ENCODE results near the gene SETBP1. TPM values are rescaled to one million over a fixed set of nuclear protein-coding genes. Genes with fewer than 3 reads are reported as not detected.

Gene SETBP1
- total and polyA plus RNA-seq, 9 of the 15 experiments (the other 6 are each of a cell fraction or from before 2014, with no cell fraction given) = under 0.01 to 0.13 (median 0.04) TPM

DNA sequence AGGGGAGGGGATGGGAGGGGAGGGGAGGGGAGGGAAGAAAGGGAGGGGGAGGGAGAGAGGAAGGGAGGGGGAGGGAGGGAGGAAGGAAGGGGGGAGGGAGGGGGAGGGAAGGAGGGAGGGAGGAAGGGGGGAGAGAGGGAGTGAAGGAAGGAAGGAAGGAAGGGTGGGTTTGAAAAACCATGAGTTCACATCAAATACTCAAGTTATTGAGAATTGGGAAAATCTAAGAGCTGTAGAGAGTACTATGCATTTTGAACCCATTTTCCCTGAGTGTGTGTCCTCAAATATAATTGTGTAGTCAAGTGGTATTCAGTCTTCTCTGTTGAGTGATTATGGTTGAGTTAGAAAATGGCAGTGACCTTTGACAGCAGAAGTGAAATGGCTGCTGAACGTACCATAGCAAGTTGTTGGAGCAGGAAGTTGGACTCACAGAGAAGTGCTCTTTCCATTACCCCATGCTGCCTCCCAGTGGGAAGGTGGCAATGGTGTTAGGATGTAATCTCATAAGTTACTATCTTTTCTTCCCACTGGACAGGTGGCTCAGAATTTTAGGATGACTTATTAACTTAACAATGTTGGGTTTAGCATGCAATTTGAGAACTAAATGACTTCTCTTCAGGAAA is 214.6 kb downstream of the SETBP1 start (continued):
- TF ChIP-seq ZNF124 (CRISPR knock-in tag; IDR thresholded peaks at IDR 0.05) (no peak), TCF7 (IDR thresholded peaks at IDR 0.05; ENCODE audit: borderline replicate concordance) (no peak), GTF2F1 (IDR thresholded peaks at IDR 0.05; ENCODE audit: low read depth, low read length) (no peak), KDM4B (IDR thresholded peaks at IDR 0.05; ENCODE audit: borderline replicate concordance in 2 of 2, low read depth in 1 of 2) (no peak), CREBBP (IDR thresholded peaks at IDR 0.05; ENCODE audit: low read depth, low read length) (no peak), ZFP1 (CRISPR knock-in tag; IDR thresholded peaks at IDR 0.05) (no peak), RB1 (IDR thresholded peaks at IDR 0.05; ENCODE audit: low read depth) (no peak), PHTF2 (CRISPR knock-in tag; IDR thresholded peaks at IDR 0.05) (no peak), NR2C2 (CRISPR knock-in tag; IDR thresholded peaks at IDR 0.05) (no peak), NR2C2 (tag; IDR thresholded peaks at IDR 0.05) (0 out of 2 replicates have a peak, but pooled peaks have one; percentile 32), NR2C1 (IDR thresholded peaks at IDR 0.05) (no peak), NR2C1 (tag; IDR thresholded peaks at IDR 0.05) (peak; percentile 64), ZNF217 (CRISPR knock-in tag; IDR thresholded peaks at IDR 0.05) (no peak), STAT5A (IDR thresholded peaks at IDR 0.05; ENCODE audit: borderline replicate concordance, low read length) (no peak), FIP1L1 (IDR thresholded peaks at IDR 0.05; ENCODE audit: low read depth, low read length, poor library complexity, severe bottlenecking) (no peak)
- TF ChIP-seq, protein P1, sequence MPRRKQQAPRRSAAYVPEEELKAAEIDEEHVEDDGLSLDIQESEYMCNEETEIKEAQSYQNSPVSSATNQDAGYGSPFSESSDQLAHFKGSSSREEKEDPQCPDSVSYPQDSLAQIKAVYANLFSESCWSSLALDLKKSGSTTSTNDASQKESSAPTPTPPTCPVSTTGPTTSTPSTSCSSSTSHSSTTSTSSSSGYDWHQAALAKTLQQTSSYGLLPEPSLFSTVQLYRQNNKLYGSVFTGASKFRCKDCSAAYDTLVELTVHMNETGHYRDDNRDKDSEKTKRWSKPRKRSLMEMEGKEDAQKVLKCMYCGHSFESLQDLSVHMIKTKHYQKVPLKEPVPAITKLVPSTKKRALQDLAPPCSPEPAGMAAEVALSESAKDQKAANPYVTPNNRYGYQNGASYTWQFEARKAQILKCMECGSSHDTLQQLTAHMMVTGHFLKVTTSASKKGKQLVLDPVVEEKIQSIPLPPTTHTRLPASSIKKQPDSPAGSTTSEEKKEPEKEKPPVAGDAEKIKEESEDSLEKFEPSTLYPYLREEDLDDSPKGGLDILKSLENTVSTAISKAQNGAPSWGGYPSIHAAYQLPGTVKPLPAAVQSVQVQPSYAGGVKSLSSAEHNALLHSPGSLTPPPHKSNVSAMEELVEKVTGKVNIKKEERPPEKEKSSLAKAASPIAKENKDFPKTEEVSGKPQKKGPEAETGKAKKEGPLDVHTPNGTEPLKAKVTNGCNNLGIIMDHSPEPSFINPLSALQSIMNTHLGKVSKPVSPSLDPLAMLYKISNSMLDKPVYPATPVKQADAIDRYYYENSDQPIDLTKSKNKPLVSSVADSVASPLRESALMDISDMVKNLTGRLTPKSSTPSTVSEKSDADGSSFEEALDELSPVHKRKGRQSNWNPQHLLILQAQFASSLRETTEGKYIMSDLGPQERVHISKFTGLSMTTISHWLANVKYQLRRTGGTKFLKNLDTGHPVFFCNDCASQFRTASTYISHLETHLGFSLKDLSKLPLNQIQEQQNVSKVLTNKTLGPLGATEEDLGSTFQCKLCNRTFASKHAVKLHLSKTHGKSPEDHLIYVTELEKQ (CRISPR knock-in tag; IDR thresholded peaks at IDR 0.05) = no peak
- TF ChIP-seq, protein P2, sequence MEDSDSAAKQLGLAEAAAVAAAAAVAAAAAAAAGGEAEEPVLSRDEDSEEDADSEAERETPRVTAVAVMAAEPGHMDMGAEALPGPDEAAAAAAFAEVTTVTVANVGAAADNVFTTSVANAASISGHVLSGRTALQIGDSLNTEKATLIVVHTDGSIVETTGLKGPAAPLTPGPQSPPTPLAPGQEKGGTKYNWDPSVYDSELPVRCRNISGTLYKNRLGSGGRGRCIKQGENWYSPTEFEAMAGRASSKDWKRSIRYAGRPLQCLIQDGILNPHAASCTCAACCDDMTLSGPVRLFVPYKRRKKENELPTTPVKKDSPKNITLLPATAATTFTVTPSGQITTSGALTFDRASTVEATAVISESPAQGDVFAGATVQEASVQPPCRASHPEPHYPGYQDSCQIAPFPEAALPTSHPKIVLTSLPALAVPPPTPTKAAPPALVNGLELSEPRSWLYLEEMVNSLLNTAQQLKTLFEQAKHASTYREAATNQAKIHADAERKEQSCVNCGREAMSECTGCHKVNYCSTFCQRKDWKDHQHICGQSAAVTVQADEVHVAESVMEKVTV (CRISPR knock-in tag; IDR thresholded peaks at IDR 0.05) = 0 out of 2 replicates have a peak, but pooled peaks have one; percentile 16
- TF ChIP-seq, protein P3, sequence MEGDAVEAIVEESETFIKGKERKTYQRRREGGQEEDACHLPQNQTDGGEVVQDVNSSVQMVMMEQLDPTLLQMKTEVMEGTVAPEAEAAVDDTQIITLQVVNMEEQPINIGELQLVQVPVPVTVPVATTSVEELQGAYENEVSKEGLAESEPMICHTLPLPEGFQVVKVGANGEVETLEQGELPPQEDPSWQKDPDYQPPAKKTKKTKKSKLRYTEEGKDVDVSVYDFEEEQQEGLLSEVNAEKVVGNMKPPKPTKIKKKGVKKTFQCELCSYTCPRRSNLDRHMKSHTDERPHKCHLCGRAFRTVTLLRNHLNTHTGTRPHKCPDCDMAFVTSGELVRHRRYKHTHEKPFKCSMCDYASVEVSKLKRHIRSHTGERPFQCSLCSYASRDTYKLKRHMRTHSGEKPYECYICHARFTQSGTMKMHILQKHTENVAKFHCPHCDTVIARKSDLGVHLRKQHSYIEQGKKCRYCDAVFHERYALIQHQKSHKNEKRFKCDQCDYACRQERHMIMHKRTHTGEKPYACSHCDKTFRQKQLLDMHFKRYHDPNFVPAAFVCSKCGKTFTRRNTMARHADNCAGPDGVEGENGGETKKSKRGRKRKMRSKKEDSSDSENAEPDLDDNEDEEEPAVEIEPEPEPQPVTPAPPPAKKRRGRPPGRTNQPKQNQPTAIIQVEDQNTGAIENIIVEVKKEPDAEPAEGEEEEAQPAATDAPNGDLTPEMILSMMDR (IDR thresholded peaks at IDR 0.05 in 2 of 3, conservative IDR thresholded peaks at IDR 0.05 in 1 of 3; ENCODE audit: insufficient read depth in 2 of 3, low read depth in 1 of 3, low read length in 3 of 3) = peak; percentile 17 to 50 (median 43); a peak in 2 of 6 replicates
- TF ChIP-seq, protein P4, sequence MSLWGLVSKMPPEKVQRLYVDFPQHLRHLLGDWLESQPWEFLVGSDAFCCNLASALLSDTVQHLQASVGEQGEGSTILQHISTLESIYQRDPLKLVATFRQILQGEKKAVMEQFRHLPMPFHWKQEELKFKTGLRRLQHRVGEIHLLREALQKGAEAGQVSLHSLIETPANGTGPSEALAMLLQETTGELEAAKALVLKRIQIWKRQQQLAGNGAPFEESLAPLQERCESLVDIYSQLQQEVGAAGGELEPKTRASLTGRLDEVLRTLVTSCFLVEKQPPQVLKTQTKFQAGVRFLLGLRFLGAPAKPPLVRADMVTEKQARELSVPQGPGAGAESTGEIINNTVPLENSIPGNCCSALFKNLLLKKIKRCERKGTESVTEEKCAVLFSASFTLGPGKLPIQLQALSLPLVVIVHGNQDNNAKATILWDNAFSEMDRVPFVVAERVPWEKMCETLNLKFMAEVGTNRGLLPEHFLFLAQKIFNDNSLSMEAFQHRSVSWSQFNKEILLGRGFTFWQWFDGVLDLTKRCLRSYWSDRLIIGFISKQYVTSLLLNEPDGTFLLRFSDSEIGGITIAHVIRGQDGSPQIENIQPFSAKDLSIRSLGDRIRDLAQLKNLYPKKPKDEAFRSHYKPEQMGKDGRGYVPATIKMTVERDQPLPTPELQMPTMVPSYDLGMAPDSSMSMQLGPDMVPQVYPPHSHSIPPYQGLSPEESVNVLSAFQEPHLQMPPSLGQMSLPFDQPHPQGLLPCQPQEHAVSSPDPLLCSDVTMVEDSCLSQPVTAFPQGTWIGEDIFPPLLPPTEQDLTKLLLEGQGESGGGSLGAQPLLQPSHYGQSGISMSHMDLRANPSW (CRISPR knock-in tag; IDR thresholded peaks at IDR 0.05) = no peak
